NCI-H1436 treated with DMSO at 0.1 percent for 48 hours (cell line): ENCODE results near the gene FHIT.
"Not testable (repeated sequence)": the region's sequence is repeated elsewhere in the genome, so short reads cannot be mapped to it uniquely, and the experiment has no call there.

Experiments used
- DNase-seq: peaks from one replicate; lab custom pipeline; 2025; lab: John Stamatoyannopoulos, UW

The FHIT gene

DNA sequence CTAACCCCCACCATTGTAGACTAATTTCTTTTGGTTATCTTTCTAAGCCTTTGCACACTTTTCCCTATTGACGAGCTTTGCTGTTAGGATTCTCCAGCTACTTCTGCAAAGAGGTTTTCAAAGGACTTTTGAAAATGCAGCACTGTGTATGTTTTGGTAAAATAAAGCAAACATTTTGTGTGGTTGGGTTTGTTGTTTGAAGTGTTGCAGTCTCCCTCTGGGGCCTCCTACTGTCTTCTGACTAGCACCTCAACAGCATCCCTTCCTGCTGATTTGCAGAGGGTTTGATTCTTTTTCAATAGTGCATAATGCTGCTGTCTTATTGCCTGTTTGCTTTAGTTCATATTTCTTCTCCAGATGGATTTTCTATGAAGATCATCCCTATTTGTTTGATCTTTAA is 1426.4 kb downstream of the FHIT start:
- no peak for DNase-seq

DNA sequence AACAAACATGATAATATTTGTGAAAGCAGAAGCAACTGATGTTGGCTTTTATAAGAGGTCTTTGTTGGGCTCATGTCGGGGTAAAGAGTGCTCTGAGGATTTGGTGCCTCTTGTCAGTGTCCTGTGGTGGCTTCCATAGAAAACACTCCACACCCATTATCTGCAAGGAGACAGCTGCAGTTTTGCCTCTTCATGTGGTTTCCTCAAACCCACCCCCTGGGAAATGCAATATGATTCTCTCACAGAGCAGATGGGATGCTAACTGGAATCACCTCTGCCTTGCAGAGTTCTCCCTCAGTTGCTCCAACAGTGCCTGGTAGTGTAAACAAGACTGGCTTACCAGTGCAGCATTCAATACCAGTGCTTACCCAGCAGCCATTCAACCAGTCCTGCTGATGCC is 1430.0 kb downstream of the FHIT start:
- DNase-seq, result no peak

DNA sequence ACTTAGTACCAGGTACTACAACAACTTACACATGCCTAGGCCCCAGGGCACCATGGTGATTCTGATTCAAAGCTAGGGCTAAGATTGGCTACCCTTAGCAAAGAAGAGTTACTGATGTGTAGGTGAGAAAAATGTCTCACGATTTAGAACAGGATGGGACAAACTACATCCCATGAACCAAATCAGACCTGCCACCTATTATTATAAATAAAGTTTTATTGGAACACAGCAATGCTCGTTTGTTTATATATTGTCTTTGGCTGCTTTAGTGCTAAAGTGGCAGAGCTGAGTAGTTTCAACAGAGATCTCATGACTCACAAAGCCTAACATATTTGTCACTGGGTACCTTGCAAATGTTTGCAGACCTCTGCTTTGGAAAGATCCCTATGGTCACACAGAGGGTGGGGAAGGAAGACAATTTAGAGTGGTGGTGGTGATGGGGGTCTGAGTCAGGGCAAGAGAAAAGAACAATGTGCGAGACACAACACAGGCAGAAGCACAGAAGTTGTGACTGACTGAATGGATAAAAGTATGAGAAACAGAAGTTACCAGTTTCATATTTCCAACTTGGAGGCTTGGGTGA is 1430.8 kb downstream of the FHIT start:
- DNase-seq, result no peak

GRCh38 chr3:59818919-59819300 is 1432.3 kb downstream of the FHIT start:
- no peak for DNase-seq

DNA sequence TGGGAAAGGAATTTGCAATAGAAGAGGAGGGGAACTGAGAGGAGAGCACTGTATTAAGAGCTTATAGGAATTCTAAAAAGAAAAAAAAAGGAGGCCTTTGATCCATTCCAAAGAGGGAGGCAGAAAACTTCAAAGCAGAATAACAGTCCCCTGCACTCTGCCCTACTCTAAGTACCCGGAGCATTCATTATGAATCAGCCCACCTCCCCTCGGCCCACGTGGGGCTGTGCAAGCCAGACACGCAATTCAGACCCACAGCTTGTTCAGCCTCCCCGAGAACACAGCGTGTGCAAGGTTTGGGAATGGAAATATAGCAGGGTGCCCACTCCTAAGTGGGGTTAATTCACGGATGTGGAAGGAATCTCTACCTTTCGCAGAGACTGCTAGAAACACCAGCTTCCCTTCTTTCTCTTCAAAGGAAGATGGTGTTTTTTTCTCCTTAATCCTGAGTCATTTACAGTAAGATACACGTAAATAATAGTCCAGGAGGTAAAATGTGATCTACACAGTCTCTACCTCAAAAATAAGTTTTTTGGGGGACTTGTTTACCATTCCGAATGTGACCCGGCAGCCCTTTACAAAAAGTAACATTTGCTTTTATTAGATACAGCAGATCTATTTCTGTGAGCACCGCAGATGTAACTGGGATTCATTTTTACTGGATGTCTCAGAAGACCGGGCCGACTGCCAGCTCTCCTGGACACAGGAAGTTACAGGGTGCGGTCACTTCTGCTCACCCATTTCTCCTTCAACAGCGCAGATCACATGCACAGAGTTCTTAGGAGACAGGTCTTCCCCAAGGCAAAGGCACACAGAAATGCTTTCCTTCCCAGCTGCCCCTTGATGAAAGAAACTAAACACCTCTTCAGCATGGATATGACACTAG is 1433.0 kb downstream of the FHIT start:
- DNase-seq, result no peak

GRCh38 chr3:59817511-59817910 is 1433.7 kb downstream of the FHIT start:
- no peak for DNase-seq

DNA sequence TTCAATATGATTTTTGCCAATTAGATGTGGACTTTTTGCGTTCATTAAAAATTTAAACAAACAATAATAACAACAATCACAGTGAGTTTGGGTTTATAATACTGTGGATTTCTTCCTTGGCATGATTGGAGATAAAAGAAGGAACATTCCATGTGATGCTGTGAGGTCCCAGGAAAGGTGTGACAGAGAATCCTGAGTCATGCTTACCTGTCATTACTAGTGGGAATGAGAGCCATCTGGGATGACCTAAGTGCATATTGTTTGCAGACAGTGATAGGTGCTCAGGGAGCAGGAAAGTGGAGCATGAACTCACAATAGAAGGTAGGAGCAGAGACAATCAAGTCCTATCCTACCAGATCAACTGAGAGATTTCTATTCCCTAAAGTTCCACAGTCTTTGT is 1434.9 kb downstream of the FHIT start:
- no peak for DNase-seq

- no peak for DNase-seq
Observed at GRCh38 chr3:59813148-59813538, 1438.1 kb downstream of the FHIT start.

- DNase-seq, result no peak
Observed at GRCh38 chr3:59812237-59813147, 1438.8 kb downstream of the FHIT start.

- DNase-seq, result no peak
Observed at GRCh38 chr3:59811160-59811559, 1440.1 kb downstream of the FHIT start.

- DNase-seq, result no peak
Observed at GRCh38 chr3:59810606-59811005, 1440.6 kb downstream of the FHIT start.

- DNase-seq, result no peak
Observed at GRCh38 chr3:59809710-59810444, 1441.4 kb downstream of the FHIT start.

- DNase-seq, result no peak
Observed at GRCh38 chr3:59809016-59809415, 1442.2 kb downstream of the FHIT start.

DNA sequence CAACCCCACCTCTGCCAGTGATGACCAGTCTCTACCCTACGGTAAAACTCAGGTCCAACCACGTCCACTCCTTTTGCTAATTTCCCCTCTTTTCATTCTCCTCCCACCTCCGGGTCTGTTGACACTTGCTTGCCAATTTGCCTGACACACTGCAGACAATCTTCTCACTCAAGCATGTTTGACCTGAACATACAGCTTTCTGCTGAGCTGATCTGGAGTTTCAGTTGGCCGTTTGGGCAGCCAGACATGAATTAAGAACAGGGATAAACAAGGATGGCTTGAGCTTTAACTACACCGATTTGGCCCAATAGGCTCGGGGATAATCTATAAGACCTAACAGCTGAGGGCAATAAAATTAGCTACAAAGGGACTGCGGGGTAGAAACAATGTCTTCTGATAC is 1442.8 kb downstream of the FHIT start:
- DNase-seq, result no peak

GRCh38 chr3:59803268-59803667 is 1448.0 kb downstream of the FHIT start:
- no peak for DNase-seq

DNA sequence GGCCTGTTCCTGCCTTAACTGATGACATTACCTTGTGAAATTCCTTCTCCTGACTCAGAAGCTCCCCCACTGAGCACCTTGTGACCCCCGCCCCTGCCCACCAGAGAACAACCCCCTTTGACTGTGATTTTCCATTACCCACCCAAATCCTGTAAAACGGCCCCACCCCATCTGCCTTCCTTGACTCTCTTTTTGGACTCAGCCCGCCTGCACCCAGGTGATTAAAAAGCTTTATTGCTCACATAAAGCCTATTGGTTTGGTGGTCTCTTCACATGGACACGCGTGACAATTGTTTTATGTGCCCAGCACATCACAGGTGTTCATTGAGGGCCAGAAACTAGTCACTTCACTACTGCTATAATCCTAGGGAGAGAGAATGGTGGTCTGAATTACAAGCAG is 1448.8 kb downstream of the FHIT start:
- DNase-seq, result not testable (repeated sequence)

GRCh38 chr3:59802045-59802444 is 1449.2 kb downstream of the FHIT start:
- DNase-seq, result no peak

GRCh38 chr3:59800481-59800880 is 1450.8 kb downstream of the FHIT start:
- DNase-seq, result no peak

DNA sequence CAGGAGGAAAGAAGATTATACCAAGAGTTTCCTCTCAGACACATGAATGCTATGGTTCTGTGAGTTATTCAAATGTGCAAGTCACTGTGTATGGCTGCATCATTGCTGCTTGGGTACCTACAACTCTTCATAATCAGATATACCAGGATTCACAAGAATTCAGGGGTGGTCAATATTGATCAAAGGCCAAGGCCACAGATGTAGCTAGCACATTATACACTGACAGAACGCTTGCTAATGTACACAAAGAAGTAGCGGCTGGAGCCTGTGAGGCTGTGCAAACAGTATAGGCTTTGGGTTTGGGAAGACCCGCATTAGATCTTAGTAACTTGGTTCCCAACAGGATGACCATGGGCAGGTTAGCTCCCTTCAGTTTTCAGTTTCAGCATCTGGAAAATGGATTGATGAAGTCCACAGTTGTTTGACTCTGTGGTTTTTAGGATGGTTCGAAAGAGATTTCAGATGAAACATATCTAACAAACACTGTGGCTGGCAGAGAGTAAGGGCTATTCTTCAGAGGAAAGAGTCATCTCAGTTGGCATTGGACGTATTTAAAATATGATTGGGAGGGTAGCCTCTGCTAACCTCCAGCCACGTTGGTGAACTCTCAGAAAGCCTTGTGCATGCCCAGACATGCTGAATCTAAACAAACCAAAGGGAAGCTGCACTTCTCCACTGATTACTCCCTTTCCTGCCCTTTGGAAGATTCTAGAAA is 1452.7 kb downstream of the FHIT start:
- no peak for DNase-seq

DNA sequence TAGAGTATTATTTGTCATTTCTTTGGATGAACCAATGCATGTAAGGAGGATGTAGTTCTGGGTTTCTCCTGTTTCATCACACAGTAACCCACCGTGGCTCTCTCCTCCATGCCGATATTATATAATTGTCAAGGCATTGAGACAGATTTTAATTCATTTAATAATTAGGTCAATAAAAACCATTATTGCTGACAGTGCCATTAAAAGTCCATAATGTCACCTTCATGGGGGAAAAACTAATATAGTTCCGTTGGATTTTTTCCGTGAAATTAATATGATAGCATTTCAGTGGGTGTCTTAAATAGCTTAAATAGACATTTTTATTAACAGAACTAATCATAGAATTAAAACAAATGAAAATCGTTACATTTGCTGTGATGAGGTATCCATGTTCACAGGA is 1453.7 kb downstream of the FHIT start:
- DNase-seq, result no peak

GRCh38 chr3:59796456-59796855 is 1454.8 kb downstream of the FHIT start:
- no peak for DNase-seq
